Suprapubic skin (tissue), 4 donors: Measurements from ENCODE around the gene TBC1D17.

Source experiments
- CTCF ChIP-seq, 2 donors: fragments of 200-600 bp in 1 of 2; fragments of 450-650 bp in 1 of 2; sonication (generic) in 1 of 2; IDR thresholded peaks; one replicate each; pipeline ENCODE4 v1.5.1; 2016 to 2019; ENCODE audit warnings: antibody characterized with exemption in 2 of 2, mild to moderate bottlenecking in 1 of 2, moderate library complexity in 1 of 2
- POLR2A ChIP-seq, 2 donors: fragments of 450-650 bp; IDR thresholded peaks; one replicate each; pipeline ENCODE4 v1.6.1; 2017; ENCODE audit warnings: antibody characterized with exemption in 2 of 2, mild to moderate bottlenecking in 2 of 2, moderate library complexity in 2 of 2
- POLR2AphosphoS5 ChIP-seq, 3 donors: sonication (generic); formaldehyde crosslinking; IDR thresholded peaks; one replicate each; pipeline ENCODE4 v1.6.1; 2017; ENCODE audit warnings: antibody characterized with exemption in 3 of 3

GRCh38 chr19:49918089-49918488, 40.6 kb downstream of the TBC1D17 start:
- TF ChIP-seq CTCF (IDR thresholded peaks at IDR 0.05) (no peak), POLR2A (IDR thresholded peaks at IDR 0.05) (no peak), POLR2AphosphoS5 (IDR thresholded peaks at IDR 0.05) (no peak)
